HG02759 (cell line): ENCODE measurements around the gene ATOSB.

Source experiments
- ATAC-seq: cut with Tn5 transposase; IDR thresholded peaks from one replicate; pipeline ENCODE4 v1.9.1; 2021; ENCODE audit warnings: mild to moderate bottlenecking, moderate library complexity; ENCODE audit not compliant: unreplicated experiment

Gene ATOSB

DNA sequence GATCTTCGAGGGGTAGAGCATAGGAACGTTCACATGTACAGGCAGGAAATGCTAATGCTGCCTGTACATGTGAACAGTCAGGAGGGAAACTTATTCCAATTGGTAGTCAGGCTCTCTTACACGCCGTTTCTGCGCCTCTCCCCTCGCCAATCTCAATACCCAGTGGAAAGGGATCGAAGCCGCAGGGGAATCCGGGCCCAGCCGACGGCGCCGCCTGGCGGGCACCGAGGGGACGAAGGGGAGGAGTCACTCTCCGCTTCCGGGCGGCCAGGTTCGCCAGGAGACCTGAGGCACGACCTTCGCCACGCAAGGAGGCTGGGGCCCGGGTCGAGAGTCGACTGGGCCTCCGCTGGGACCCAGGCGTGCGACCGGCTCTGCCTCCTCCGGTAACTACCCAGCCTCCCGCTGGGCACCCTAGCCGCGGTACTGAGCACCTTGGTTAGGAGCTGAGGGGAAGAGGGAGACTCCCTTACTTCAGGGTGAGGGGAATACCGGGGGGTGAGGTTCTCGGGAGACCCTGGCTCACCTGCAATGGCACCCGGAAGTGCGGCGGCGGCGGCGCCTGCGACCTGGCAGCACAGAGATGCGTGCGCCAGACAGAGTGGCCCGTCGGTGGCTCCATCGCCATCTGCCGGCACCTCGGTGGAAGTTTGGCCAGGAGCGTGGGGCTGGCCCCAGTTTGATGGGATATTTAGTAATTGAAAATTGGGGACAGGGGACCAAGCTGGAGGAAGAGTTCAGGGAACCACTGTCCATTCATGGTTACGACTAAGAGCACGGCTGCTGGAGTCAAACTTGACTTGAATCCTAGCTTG is 19.4 kb downstream of the ATOSB start, which contains the start of gene PIGO:
Gene PIGO, minus strand, starts transcription at position 557 of the 815 bp plus-strand sequence. CDS start 1,026 bp downstream, outside the sequence.
- peak; percentile 91 for ATAC-seq

DNA sequence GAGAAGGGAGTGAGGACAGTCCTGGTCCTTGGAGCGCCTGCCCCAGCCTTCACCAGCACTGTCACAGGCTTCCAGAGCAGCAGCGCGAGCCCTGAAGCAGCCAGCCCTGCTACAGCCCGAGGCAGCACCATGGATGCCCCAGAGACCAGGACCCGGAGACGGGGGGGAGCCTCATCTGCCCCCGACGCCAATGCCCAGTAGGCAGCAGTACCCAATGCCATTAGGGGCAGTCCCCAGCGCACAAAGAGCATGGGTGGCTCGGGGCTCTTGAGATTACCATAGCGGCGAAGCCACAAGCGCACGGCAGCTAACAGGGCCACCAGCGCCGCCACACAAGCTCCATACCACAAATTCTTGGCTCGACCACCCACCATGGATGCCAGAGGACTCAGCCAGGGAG is 24.1 kb downstream of the ATOSB start:
- no peak for ATAC-seq

DNA sequence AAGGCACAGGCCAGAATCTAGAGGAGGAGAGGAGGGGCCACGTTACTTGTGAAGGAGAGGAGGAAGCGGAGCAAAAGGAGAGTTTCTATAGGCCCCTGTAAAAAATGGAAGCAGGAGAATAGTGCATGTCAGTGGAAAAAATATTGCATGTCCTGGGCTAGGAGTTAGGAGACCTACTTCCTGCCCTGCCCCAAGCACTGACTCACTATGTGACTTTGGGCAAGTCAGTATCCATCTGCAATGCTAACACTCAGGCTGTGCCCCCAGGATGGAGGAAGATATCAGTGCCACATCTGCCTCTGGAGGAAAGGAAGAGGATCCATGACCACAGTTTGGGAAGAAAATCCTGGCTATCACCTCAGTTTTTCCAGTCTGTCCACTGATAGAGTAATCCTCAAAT is 26.2 kb downstream of the ATOSB start:
- ATAC-seq = no peak

DNA sequence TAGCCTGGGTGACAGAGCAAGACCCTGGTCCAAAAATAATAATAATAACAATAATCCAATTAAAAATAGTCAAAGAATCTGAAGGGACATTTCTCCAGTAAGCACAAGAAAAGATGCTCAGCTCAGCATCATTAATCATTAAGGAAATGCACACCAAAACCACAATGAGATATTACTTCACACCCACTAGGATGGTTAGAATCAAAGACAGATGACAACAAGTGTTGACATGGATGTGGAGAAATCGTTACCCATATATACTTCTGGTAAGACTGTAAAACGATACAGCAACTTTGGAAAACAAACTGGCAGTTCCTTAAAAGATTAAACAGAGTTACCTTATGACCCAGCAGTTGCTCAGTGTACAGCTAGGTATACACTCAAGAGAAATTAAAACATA is 30.6 kb downstream of the ATOSB start:
- ATAC-seq = no peak

DNA sequence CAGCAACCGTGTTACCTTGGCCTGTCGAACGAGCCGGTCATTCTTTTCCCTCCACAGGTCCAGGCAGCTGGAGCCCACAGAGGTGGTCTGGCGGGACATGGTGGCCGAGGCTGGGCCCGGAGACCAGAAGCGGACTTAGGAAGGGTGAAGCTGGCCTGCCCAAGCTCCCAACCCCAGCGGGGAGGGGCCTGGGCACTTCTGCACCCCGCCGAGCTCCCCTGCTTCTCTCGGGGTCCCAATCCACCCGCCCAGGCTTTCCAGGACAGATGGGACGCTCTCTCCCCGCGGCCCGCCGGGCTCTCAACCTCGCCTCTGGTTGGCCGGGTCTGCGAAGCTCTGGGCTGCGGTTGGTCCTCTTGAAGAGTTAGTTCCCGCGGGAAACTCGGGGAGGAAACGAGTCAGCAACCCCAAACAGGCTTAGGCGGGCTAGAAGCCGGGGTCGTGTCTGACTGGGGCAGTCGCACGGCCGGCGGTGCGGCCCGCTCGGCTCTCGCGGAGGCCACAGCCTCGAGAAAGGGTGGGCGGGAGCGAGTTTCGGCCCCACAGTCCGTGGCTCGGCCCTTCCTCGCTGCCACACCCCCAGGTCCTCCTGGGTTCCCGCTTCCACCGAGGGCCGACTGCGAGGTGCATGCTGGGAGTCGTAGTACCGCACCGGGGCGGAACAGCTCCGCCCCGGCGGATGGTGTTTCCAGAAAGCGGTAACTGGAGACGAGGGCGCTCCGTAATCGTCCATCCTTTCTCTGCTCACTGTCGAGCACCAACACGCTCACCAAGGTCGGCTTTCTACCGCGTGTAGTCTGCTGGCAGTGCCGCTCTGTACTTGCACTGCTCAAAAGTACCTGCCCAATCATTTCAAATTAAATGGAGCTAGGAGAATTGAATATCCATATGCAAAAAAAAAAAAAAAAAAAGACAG is 36.0 kb downstream of the ATOSB start, which contains the start of gene FANCG:
Gene FANCG, minus strand, starts transcription at position 517 of the 916 bp plus-strand sequence. Its CDS starts 418 bp downstream, at position 99.
- ATAC-seq = peak; percentile 94

DNA sequence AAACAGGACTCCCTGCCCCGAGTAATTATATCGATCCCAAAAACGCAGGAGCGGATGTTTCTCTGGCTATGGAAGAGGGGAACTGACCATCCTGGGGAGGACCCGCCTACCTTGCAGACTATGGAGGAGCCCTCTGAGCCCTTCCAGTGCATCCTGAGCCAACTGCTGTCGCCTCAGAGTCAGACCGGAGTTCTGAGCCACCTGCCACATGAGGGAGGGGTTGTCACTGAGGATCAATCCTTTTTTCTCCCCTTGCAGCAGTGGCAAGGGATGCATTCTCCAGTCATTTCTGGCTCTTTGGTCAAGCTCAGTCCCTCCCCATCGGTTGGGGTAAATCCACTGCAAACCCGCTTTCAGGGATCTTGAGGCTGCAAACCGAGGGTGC is 36.6 kb downstream of the ATOSB start:
- ATAC-seq = no peak

DNA sequence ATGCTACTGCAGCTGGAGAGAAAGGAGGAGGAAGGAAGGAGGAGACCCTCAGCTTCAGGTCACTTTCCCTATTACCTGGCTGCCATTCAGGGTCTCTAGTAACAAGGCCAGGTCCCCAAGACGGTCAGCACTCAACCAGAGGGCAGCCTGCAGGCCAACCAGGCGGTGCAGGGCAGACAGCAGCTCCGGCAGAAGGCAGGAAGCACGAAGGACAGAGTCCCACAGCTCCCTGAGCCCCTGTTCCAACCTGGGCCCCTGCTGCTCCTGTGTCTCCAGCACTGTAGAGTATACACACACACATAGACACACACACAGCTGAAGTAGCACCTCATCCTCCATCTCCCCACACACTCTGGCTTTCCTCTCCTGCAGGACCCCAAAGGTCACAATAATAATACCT is 37.6 kb downstream of the ATOSB start:
- ATAC-seq = no peak

DNA sequence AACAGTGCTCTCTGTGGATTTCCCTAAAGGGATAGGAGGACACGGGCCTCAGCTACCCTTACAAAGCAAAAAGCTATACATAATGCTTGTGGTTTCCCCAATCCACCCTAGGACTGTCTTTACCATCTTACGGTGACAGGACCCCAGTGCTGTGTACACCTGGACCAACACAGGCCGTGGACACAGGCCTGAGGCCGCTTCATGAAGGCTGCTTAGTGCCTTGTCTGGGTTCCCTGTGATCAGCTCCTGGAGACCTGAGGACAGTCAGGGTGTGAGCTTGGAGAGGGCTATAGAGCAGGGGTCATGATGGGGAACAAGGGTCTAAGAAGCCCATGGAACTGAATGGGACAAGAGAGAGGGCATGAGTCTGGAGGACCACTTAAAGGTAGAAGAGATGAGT is 38.8 kb downstream of the ATOSB start:
- ATAC-seq = no peak

DNA sequence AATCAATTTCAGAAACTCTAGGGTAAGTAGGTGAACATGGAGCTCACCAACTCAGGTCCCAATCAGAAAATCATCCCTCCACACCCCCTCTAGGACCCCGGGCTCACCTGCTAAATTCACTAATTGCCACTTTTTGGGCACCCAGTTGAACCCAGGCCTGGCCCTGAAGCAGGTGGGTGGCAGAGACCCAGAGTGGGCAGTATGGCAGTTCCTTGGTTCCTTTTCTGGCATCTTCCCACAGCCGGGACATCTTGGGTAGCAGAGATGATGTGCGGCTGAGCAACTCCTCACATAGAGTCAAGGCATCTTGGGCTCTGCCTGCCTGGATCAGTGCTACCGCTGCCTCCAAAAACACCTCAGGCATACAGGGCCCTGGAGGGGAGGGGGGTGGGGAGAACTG is 40.3 kb downstream of the ATOSB start:
- no peak for ATAC-seq

DNA sequence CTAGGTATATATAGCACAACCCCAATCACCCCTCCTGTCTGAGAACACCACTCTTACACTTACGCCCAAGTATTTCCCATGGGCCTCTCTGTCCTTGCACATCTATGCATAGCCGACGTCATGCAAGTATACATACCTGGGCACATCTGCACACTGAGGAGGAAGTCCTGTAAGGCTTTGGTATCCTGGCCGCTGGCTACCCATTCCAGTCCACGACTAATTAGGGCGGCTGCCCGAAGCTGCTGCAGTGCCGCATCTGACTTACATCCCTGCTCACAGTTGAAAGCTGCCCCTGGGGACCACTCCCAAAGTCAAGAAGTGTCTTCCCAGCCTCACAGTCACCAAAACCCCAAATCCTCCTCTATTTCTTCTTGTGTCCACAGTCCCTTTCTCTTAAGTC is 40.9 kb downstream of the ATOSB start:
- no peak for ATAC-seq

DNA sequence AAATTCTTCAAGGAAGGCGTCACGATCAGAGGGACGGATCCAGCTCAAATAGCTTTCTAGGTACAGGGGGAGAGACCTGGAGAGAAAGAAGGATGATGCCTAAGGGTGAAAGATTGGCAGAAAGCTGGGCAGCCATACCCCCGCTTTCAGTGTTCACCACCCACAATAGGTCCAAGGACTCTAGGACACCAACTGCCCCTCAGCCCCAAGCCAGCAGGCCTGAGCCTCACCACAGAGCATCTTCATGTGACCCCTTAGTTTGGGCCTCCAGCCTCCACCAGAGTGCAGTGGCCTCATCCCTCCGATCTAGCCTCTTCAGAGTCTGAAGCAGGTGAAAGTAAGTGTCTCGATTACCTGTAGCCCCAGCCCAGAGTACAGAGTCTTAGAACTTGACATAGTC is 41.5 kb downstream of the ATOSB start:
- ATAC-seq = no peak

DNA sequence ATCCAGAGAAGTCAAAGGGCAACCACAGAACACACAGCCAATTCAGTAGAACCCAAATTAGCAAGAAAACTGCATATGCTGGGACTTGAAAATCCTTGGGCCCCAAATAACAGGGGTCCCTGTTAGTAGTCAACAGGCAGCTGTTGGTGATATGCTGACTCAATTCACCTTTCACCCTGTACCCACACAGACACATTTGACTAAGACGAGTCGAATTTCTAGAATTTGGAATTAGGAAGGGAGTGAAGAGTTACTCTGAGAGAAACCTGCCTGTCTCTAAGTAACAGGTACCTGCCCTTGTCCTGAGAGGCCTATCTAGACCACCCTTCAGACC is 42.4 kb downstream of the ATOSB start:
- no peak for ATAC-seq

DNA sequence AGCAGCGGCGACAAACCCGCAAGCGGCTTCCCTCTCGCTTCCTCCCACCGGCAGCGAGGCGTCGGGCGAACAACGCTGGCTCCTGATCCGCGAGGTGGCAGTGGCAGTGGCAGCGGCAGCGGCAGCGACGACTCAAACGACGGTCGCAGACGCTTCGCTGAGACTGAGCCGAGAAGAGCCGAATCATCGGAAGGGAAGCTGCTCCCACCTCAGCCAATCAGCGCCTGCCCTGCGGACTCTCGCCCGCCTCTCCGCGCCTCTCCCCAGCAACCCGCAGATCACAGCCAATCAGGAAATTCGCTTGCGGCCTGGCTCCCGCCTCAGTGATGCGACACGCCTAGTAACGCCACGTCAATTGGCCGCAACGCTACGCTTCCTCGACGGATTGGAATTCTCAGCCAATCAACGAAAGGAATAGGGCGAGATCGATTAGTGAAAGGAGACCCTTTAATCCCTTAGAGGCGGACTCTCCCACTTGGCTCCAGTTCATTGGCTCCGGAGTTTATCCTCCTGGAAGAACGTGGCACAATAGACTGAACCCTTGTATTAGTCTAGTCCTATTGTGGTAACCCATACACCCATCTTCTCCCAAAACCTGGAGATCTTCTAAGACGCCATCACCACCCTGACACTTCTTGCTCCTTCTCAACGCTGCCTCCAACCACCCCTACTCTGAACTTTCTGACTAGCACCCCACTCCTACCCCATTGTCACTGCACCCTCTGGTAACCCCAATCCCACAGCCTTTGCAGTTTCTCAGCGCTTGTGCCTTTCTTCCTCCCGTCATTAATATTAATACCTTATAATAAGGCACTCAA is 43.0 kb downstream of the ATOSB start, which contains the start of gene VCP:
Gene VCP, minus strand, starts transcription at position 165 of the 818 bp plus-strand sequence. CDS start 272 bp downstream, outside the sequence.
- ATAC-seq = peak; percentile 87

DNA sequence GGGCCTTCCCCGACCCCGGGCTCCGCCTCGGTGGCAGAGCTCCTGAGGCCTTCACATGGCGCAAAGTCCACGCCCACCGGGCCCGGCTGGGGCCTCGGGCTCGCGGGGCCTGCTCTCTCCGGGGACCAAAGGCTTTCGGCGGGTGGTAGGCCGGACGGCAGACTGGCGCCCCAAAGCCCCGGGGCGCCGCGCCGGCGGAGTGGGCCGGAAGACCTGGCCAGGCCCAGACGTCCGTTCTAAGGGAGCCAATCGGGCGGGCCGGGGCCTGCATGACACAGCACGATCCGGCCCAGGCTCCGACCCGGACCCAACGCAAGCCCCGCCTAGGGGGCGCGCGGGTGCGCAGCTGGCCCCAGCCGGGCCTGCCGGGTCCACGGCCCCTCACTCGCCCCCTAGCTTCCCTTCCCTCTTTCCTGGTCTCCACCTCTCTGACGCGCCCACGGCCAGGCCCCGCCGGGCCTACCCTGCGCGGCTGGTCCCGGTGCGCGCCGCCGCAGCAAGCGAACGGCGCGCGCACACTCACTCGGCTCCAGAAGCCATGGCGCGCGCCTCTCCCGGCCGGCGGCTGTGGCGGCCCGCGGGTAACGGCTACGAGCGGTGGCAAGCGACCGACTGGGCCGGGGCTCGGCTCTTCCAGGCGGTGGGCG is 43.7 kb downstream of the ATOSB start:
- ATAC-seq = peak; percentile 62

DNA sequence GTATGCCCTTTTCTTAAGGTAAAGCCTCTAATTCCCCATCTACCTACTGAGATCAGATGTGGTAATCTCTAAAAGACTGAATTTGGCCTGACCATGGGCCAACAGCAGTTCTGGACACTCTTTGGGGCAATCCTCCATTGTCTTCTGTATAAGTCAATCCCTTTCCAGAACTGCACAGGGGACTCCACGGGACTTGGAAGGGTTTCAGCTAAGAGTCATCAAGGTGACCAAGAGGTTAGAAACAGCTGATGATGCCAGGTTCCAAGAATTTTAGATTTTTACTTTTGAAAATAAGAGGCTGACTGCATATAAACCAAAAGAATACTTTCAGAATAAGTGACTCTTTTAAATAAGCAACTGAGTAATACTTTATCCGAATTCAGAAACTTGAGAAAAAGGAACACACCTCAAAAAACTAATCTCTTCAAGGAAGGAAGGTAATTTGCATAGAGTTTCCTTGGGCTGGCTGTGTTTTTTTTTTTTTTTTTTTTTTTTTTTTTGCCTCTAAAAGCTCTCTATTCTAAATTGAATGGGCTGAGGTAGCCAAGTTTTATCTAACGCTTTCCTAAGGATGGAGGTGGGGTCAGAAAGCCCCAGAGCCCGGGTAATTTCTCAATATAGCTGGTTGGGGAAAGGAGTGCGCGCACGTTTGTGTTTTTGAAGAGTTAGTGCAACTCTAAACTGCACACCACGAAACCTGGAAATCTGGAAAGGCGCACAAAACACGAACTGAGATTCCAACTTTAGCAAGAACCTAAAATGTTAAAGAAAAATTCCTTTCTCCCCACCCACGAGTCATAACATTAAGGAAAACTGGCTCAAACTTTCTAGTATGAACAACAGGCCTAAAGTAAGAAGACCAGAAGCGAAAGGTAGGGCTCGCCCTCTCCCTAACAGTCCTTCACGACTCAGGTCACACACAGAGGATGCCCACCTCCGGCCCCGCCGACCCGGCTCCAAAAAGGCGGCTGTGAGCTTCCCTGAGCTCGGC is 44.5 kb downstream of the ATOSB start:
- no peak for ATAC-seq

DNA sequence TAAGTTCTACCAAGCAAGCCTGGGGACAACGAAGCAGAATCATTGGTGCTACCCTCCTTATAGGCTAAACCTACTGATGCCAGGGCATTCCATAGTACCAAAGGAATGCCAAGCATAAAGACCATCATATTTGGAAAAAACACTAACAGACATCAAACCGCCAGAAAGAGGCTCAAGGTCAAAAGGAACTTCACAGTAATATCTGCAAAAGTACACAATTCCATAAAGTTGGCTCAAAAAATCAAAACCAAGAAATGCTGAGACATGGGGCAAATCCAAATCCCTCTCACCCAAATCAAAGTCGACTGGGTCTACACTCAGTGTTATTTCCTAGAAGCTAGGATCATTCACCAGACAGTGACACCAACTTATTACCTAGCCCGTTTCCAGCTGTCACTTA is 46.6 kb downstream of the ATOSB start:
- no peak for ATAC-seq

DNA sequence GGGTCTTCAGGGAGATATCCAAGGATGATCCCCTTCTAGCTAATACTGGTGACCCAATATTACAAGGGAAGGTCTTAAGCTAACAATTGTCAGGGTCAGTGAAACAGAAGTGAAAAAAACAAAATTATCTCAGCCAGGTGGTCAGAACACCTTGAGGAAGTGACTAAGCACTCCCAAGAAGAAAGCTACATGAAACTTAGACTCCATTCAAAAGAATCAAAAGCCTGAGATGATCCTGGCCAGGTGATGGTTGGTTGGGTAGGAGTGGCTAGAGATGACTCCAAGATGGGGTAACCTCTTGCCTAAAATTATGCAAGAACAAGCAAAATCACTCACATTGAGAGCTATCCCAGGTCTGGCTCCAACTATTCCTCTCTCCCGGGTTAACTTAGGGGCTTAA is 48.6 kb downstream of the ATOSB start:
- ATAC-seq = no peak

DNA sequence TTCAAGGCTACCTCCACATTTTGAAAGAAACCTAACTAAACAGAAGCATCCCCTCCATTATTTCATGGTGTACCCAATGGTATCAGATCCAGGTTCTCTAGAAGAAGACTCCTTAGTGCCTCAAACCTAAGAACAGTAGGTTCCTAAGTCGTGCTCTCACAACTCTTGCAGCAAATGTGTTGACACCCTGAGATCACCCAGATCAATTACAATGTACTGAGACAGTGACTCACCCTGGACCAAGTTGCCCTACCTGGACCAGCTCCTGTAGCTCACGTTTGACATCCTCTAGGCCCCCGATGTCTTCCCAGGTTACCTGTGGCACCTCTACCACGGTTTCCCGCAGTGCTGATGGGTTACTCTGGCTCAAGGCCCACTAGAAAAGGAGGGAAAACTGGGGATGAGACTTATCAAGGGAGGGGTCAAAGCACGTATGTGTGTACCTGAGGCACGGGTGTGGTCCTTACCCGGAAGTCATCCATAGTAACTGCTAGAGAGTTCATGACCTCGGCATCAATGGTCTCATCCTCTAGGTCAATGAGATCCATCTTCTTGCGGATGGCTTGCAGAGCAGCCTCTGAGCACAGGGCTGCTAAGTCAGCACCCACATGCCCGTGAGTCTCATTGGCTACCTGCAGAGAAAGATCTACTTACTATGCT is 55.0 kb downstream of the ATOSB start:
- ATAC-seq = no peak

DNA sequence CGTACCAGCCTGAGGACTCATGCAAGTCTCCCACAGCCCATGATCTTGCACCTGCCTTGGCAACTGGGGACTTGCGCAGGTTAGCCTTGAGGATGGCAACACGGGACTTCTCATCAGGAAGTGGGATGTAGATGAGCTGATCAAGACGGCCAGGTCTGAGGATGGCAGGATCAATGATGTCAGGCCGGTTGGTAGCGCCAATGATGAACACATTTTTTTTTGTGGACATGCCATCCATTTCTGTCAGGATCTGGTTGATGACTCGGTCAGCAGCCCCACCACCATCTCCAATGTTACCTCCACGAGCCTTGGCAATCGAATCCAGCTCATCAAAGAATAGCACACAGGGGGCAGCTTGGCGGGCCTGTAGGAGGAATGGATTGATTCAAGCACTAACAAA is 56.2 kb downstream of the ATOSB start:
- no peak for ATAC-seq
